HCT116 (cell line): ENCODE data around the gene PTGIR. TPM values are rescaled to one million over a fixed set of nuclear protein-coding genes. Genes with fewer than 3 reads are reported as not detected.

Source experiments
- ATAC-seq: fragments of 200-7000 bp; cut with Tn5 transposase; 2 replicates; pipeline ENCODE4 v1.9.1; 2020; ENCODE audit warnings: mild to moderate bottlenecking, moderate library complexity
- BruUV-seq: library from RNA; stranded (reverse); fragments of 400-500 nt; replicated peaks from 2 replicates; lab custom pipeline; 2021; lab: Mats Ljungman, UMichigan
- CTCF ChIA-PET: fragments of 300-600 bp; sonication (Branson Sonifier 250); formaldehyde crosslinking; loops from one replicate; lab custom pipeline; 2021; ENCODE audit warnings: antibody characterized with exemption; lab: Charles Lee
- POLR2A ChIA-PET: fragments of 300-600, 350-600 bp; sonication (Branson Sonifier 250); formaldehyde crosslinking; loops from one replicate; lab custom pipeline; 2021; ENCODE audit warnings: antibody characterized with exemption; lab: Charles Lee
- RAD21 ChIA-PET, 2 experiments: fragments of 300-600 bp; sonication (Branson Sonifier 250); formaldehyde crosslinking; loops; one replicate each; lab custom pipeline; 2023; ENCODE audit warnings: low total read pairs in 2 of 2; ENCODE audit not compliant: uncharacterized antibody in 2 of 2, unreplicated experiment in 2 of 2, low non-redundant PET in 1 of 2; lab: Charles Lee
- DNase-seq: peaks from one replicate; pipeline ENCODE4 v3.0.0-alpha.2; 2010; ENCODE audit warnings: low read depth, low spot score
- H2AFZ ChIP-seq: fragments of 200-600 bp; shearing (Covaris generic), sonication (generic); 2 replicates; pipeline ENCODE4 v1.6.1; 2017; ENCODE audit warnings: low read depth, mixed run types, mixed read lengths, antibody characterized with exemption, low read length; ENCODE audit not compliant: poor library complexity, severe bottlenecking
- H3K27ac ChIP-seq: 2 replicates; pipeline ENCODE4 v1.5.1; 2012; ENCODE audit warnings: low read depth, low read length
- H3K27me3 ChIP-seq: fragments of 200-600 bp; sonication (generic); 2 replicates; pipeline ENCODE4 v1.6.1; 2016; ENCODE audit warnings: mixed run types, low read length, mixed read lengths; ENCODE audit not compliant: insufficient read depth
- H3K36me3 ChIP-seq, 2 experiments: fragments of 200-500 bp in 1 of 2; fragments of 200-600 bp in 1 of 2; sonication (Bioruptor generic) in 1 of 2; sonication (generic) in 1 of 2; 2 replicates each; pipeline versions ENCODE4 v1.5.1 to v1.6.1; 2014 to 2016; ENCODE audit warnings: low read length in 2 of 2, inconsistent platforms in 1 of 2, mixed read lengths in 1 of 2, mixed run types in 1 of 2; ENCODE audit not compliant: insufficient read depth in 2 of 2, control insufficient read depth in 1 of 2
- H3K4me1 ChIP-seq, 2 experiments: fragments of 200-600 bp in 1 of 2; sonication (generic) in 1 of 2; 2 replicates each; pipeline versions ENCODE4 v1.5.1 to v1.6.1; 2012 to 2017; ENCODE audit warnings: low read length in 2 of 2, inconsistent platforms in 1 of 2, mild to moderate bottlenecking in 1 of 2, mixed read lengths in 1 of 2, mixed run types in 1 of 2, moderate library complexity in 1 of 2; ENCODE audit not compliant: insufficient read depth in 2 of 2, control insufficient read depth in 1 of 2
- H3K4me2 ChIP-seq: fragments of 200-600 bp; sonication (generic); 2 replicates; pipeline ENCODE4 v1.6.1; 2017; ENCODE audit warnings: mixed run types, low read length, mixed read lengths
- H3K4me3 ChIP-seq, 2 experiments: fragments of 200-600 bp in 1 of 2; sonication (generic) in 1 of 2; replicated peaks in 1 of 2; 2 replicates each; pipeline ENCODE4 v1.5.1; 2011 to 2016; ENCODE audit warnings: low read length in 2 of 2, control low read depth in 1 of 2, low read depth in 1 of 2, mild to moderate bottlenecking in 1 of 2, mixed read lengths in 1 of 2, mixed run types in 1 of 2
- H3K79me2 ChIP-seq: fragments of 200-600 bp; sonication (generic); 2 replicates; pipeline ENCODE4 v1.6.1; 2017; ENCODE audit warnings: mild to moderate bottlenecking, mixed run types, low read length, moderate library complexity, mixed read lengths; ENCODE audit not compliant: insufficient read depth
- H3K9ac ChIP-seq: fragments of 200-600 bp; sonication (generic); 2 replicates; pipeline ENCODE4 v1.6.1; 2016; ENCODE audit warnings: low read length, mixed read lengths
- H3K9me2 ChIP-seq: fragments of 200-600 bp; sonication (generic), shearing (Covaris generic); 2 replicates; pipeline ENCODE4 v1.6.1; 2017; ENCODE audit warnings: mixed run types, mild to moderate bottlenecking, moderate library complexity; ENCODE audit not compliant: insufficient read depth
- H3K9me3 ChIP-seq, 2 experiments: fragments of 200-500 bp in 1 of 2; fragments of 200-600 bp in 1 of 2; sonication (Bioruptor generic) in 1 of 2; sonication (generic) in 1 of 2; 2 replicates each; pipeline ENCODE4 v1.6.1; 2014 to 2017; ENCODE audit warnings: low read length in 2 of 2, mixed read lengths in 2 of 2, inconsistent platforms in 1 of 2, low read depth in 1 of 2, mild to moderate bottlenecking in 1 of 2, mixed run types in 1 of 2, moderate library complexity in 1 of 2; ENCODE audit not compliant: control insufficient read depth in 1 of 2, insufficient read depth in 1 of 2
- H4K20me1 ChIP-seq: fragments of 200-600 bp; sonication (generic), shearing (Covaris generic); 2 replicates; pipeline ENCODE4 v1.6.1; 2017; ENCODE audit warnings: mixed run types, mild to moderate bottlenecking, moderate library complexity; ENCODE audit not compliant: insufficient read depth
- CBX3 ChIP-seq: IDR thresholded peaks from 2 replicates; pipeline ENCODE4 v1.6.1; 2012; ENCODE audit warnings: low read depth
- FOSL1 ChIP-seq: IDR thresholded peaks from 2 replicates; pipeline ENCODE4 v1.6.1; 2012; ENCODE audit warnings: low read depth
- POLR2A ChIP-seq: IDR thresholded peaks from 2 replicates; pipeline ENCODE4 v1.7.0; 2011; ENCODE audit warnings: borderline replicate concordance; ENCODE audit not compliant: insufficient read depth, insufficient read length; ENCODE audit errors: extremely low read depth
- SIN3A ChIP-seq: IDR thresholded peaks from 2 replicates; pipeline ENCODE4 v1.6.1; 2012; ENCODE audit warnings: low read depth
- YY1 ChIP-seq: IDR thresholded peaks from 2 replicates; pipeline ENCODE4 v1.6.1; 2011; ENCODE audit warnings: low read length, low read depth, moderate library complexity, mild to moderate bottlenecking; ENCODE audit not compliant: insufficient replicate concordance; ENCODE audit errors: extremely low read depth
- ZNF274 ChIP-seq: fragments of 200-500 bp; sonication (Bioruptor generic); IDR thresholded peaks from 2 replicates; pipeline ENCODE4 v1.6.1; 2014; ENCODE audit warnings: mild to moderate bottlenecking, low read depth, low read length, inconsistent platforms
- intact Hi-C: fragments of 100-400 bp; cut with micrococcal nuclease; formaldehyde crosslinking; loops from 2 replicates; pipeline ENCODE4 v1.10.0; 2022
- total RNA-seq: library from RNA; stranded (reverse); gene quantifications from one replicate; pipeline ENCODE4 v1.2.1, GENCODE V29; 2021; ENCODE audit not compliant: unreplicated experiment
- TF ChIP-seq, protein P1 (sequence below): IDR thresholded peaks from 2 replicates; pipeline ENCODE4 v1.6.1; 2012; ENCODE audit warnings: low read depth

PTGIR gene
- total RNA-seq, 1 experiment from 2014 or later = not detected

DNA sequence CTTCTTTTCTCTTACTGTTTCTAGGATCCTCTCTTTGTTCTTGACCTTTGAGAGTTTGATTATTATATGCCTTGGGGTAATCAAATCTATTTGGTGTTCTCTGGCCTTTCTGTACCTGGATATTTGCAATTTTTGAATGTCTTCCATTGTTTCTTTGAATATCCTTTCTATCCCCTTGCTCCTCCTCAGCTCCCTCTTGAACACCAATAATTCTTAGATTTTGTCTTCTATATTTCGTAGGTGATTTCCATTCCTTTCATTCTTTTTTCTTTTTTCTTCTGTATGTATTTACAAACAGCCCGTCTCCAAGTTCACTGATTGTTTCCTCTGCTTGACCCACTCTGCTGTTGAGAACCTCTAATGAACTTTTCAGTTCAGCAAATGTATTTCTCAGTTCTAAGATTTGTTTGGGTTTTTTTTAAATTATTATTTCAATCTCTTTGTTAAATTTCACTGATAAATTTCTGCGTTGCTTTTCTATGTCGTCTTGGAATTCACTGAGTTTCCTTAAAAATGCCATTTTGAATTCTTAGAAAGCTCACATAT is 26.4 kb downstream of the PTGIR start:
- ATAC-seq (no peak), DNase-seq (no peak)
- Histone ChIP-seq H3K27ac (no peak overlapping the region), H3K9me2 (no peaks in the 10 kb centered on the region), H2AFZ (no peak overlapping the region), H3K9me3 (no peaks in the 10 kb centered on the region), H4K20me1 (no peaks in the 10 kb centered on the region), H3K4me2 (no peak overlapping the region), H3K36me3 (peaks cover 2 to 6% of the 10 kb centered on the region in 2 experiments; a peak in 1 of 4 replicates), H3K9ac (no peak overlapping the region), H3K4me3 (no peak overlapping the region), H3K4me1 (peaks cover 16 to 33% of the 10 kb centered on the region in 2 experiments), H3K79me2 (peaks cover 23% of the 10 kb centered on the region)
- intact Hi-C loops = no loop called here
- TF ChIP-seq SIN3A (no peak), FOSL1 (no peak), ZNF274 (no peak), YY1 (no peak), POLR2A (no peak), CBX3 (peak; percentile 66; the same call in 1 of the 2 replicates)
- TF ChIP-seq, protein P1, sequence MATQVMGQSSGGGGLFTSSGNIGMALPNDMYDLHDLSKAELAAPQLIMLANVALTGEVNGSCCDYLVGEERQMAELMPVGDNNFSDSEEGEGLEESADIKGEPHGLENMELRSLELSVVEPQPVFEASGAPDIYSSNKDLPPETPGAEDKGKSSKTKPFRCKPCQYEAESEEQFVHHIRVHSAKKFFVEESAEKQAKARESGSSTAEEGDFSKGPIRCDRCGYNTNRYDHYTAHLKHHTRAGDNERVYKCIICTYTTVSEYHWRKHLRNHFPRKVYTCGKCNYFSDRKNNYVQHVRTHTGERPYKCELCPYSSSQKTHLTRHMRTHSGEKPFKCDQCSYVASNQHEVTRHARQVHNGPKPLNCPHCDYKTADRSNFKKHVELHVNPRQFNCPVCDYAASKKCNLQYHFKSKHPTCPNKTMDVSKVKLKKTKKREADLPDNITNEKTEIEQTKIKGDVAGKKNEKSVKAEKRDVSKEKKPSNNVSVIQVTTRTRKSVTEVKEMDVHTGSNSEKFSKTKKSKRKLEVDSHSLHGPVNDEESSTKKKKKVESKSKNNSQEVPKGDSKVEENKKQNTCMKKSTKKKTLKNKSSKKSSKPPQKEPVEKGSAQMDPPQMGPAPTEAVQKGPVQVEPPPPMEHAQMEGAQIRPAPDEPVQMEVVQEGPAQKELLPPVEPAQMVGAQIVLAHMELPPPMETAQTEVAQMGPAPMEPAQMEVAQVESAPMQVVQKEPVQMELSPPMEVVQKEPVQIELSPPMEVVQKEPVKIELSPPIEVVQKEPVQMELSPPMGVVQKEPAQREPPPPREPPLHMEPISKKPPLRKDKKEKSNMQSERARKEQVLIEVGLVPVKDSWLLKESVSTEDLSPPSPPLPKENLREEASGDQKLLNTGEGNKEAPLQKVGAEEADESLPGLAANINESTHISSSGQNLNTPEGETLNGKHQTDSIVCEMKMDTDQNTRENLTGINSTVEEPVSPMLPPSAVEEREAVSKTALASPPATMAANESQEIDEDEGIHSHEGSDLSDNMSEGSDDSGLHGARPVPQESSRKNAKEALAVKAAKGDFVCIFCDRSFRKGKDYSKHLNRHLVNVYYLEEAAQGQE = no peak
- TF ChIP-seq, all 23 proteins: peak for 1
- ChIA-PET POLR2A (no interaction called here), CTCF (interaction anchor here (4.5 kb wide), 1 partner anchor 15 kb away, joined by 15 read pairs; no protein-coding TSS in a partner anchor), RAD21 (no interaction called here)
- H3K27me3 ChIP-seq = no peaks in the 10 kb centered on the region
- no TSS peak for BruUV-seq
